AG04450 (cell line): ENCODE data around the gene KIAA1549. TPM values are rescaled to one million over a fixed set of nuclear protein-coding genes. Genes with fewer than 3 reads are reported as not detected.

Source experiments
- CTCF ChIA-PET: fragments of 300-600, 350-600 bp; formaldehyde crosslinking; extraction: SDS; loops from one replicate; lab custom pipeline; 2022; ENCODE audit warnings: antibody characterized with exemption, inconsistent platforms; lab: Charles Lee
- POLR2A ChIA-PET: fragments of 350-600 bp; formaldehyde crosslinking; extraction: SDS; loops from one replicate; lab custom pipeline; 2021; ENCODE audit warnings: antibody characterized with exemption, inconsistent platforms; lab: Yijun Ruan, JAX
- DNase-seq: peaks from one replicate; pipeline ENCODE4 v3.0.0-alpha.2; 2011; ENCODE audit warnings: low read depth, low spot score
- H3K27ac ChIP-seq: one replicate; pipeline ENCODE4 v1.5.1; 2012; ENCODE audit warnings: low read depth, low read length, control low read depth
- H3K27me3 ChIP-seq: one replicate; pipeline ENCODE4 v1.6.0; 2012; ENCODE audit warnings: low read length; ENCODE audit not compliant: control insufficient read depth, insufficient read depth
- H3K4me3 ChIP-seq: 2 replicates; pipeline ENCODE4 v1.5.1; 2011; ENCODE audit warnings: mild to moderate bottlenecking, low read depth, low read length, control low read depth
- H3K9me3 ChIP-seq: 2 replicates; pipeline ENCODE4 v1.5.1; 2012; ENCODE audit warnings: low read length; ENCODE audit not compliant: control insufficient read depth, insufficient read depth
- CTCF ChIP-seq: IDR thresholded peaks from 2 replicates; pipeline ENCODE4 v1.5.1; 2011; ENCODE audit warnings: low read depth, low read length, control low read depth, inconsistent platforms
- polyA plus RNA-seq: library from polyadenylated mRNA; depleted of rRNA; stranded (reverse); fragments of >200 nt; gene quantifications from 2 replicates; pipeline ENCODE4 v1.2.3, GENCODE V29; 2011

KIAA1549 gene
- polyA plus RNA-seq, 1 experiment: 2.9 TPM

DNA sequence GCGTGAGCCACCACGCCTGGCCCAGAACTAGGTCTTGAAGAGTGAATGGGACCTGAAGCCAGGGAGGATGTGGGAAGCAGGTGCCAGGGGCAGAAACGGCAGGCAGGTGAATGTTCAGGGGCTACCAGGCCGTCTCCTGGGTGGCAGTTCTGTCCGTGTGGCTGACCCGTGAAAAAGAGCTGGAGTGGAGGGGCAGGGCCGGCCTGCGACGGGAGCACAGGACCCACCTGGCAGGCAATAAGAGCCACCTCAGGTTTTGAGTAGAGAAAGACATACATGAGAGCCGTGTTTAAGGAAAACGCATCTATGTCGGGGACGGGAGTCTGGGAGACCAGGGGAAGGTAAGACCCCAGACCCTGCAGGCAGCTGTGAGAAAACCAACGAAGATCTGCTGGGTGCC is 112.5 kb downstream of the KIAA1549 start:
- ChIA-PET CTCF (interaction anchor here (1.2 kb wide), 1 partner anchor 18 kb away, joined by 3 read pairs; no protein-coding TSS in a partner anchor), POLR2A (no interaction called here)
- DNase-seq: no peak
- TF ChIP-seq CTCF: no peak
- Histone ChIP-seq H3K4me3 (no peak overlapping the region), H3K27me3 (no peaks in the 10 kb centered on the region), H3K27ac (no peak overlapping the region), H3K9me3 (no peaks in the 10 kb centered on the region)

DNA sequence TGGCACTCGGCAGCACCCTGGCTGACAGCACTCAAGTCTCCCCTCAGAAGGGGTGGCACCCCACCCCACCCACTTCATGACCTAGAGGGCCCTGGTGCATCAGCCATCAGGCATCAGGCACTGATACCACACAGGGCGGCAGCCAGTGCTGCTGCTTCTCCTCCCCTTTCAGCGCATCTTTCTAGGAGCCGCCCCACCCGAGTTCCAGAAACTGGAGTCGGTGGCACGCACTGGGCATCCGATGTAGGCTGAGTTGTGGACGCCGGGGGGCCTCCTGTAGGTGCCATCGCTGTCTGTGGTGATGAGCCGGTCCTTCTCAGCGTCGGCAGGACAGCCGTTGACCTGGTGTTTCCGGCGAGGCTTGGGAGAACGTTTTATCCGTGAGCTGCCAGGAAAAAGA is 113.4 kb downstream of the KIAA1549 start:
- Histone ChIP-seq H3K27ac (no peak overlapping the region), H3K9me3 (no peaks in the 10 kb centered on the region), H3K27me3 (no peaks in the 10 kb centered on the region), H3K4me3 (no peak overlapping the region)
- ChIA-PET POLR2A (no interaction called here), CTCF (no interaction called here)
- DNase-seq: no peak
- no peak for TF ChIP-seq CTCF

- CTCF ChIA-PET: interaction anchor here (0.6 kb wide), 1 partner anchor 186 kb away, joined by 4 read pairs; no protein-coding TSS in a partner anchor
- Histone ChIP-seq H3K27me3 (no peaks in the 10 kb centered on the region), H3K9me3 (no peaks in the 10 kb centered on the region), H3K4me3 (no peak overlapping the region), H3K27ac (no peak overlapping the region)
- TF ChIP-seq CTCF: no peak
- POLR2A ChIA-PET: no interaction called here
- DNase-seq: no peak
Observed at GRCh38 chr7:138866353-138866752, 114.8 kb downstream of the KIAA1549 start.

DNA sequence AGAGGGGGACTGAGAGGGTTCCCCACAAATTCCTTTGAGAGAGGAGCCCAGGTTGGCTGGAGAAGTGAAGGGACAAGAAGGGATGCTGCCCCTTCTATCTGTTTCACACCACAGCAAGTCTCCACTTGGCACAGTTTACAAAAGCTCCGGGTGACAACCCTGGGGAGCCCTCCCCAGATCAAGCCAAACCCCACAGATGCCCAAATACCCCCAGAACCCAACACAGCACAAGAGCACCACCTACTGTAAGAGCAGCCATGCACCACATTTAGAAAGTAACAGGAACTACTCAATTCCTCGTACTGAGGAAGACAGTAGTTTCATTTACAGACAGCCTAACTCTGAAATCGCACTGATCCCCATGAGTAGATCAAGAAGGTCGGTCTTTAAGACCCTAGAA is 115.3 kb downstream of the KIAA1549 start:
- no peak for TF ChIP-seq CTCF
- Histone ChIP-seq H3K4me3 (no peak overlapping the region), H3K27me3 (no peaks in the 10 kb centered on the region), H3K27ac (no peak overlapping the region), H3K9me3 (no peaks in the 10 kb centered on the region; the same call in 1 of the 2 replicates)
- ChIA-PET CTCF (no interaction called here), POLR2A (no interaction called here)
- DNase-seq: no peak

GRCh38 chr7:138864667-138865066 is 116.5 kb downstream of the KIAA1549 start:
- no peak for TF ChIP-seq CTCF
- peak; percentile 24 for DNase-seq
- Histone ChIP-seq H3K9me3 (no peaks in the 10 kb centered on the region; the same call in 1 of the 2 replicates), H3K4me3 (no peak overlapping the region), H3K27ac (no peak overlapping the region), H3K27me3 (no peaks in the 10 kb centered on the region)
- ChIA-PET CTCF (no interaction called here), POLR2A (no interaction called here)
